Stimulated activated CD4-positive, alpha-beta T cell treated with anti-CD3 and anti-CD28 coated beads, Interleukin-15, amount 100 ng/mL, for 24 hours (primary cell): ENCODE data around the gene OR52N1.

Source experiments
- DNase-seq: peaks from one replicate; pipeline ENCODE4 v3.0.0-alpha.2; 2020

Gene OR52N1

GRCh38 chr11:5791165-5791564, at the start of gene OR52N1:
Gene OR52N1, minus strand, starts transcription at chr11:5791265. Its CDS starts 2,449 bp downstream, at chr11:5788816.
- DNase-seq, result no peak

DNA sequence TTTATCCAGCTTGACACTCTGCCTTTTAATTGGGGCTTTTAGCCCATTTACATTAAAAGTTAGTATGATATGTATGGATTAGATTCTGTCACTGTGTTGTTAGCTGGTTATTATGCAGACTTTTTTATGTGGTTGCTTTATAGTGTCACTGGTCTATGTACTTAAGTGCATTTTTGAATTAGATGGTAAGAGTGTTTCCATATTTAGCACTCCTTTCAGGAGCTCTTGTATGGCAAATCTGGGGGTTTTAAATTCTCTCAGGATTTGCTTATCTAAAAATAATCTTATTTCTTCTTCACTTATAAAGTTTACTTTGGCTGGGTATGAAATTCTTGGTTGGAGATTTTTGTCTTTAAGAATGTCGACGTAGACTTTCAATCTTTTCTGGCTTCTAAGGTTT, 46.6 kb upstream of the OR52N1 start:
- DNase-seq, result no peak

DNA sequence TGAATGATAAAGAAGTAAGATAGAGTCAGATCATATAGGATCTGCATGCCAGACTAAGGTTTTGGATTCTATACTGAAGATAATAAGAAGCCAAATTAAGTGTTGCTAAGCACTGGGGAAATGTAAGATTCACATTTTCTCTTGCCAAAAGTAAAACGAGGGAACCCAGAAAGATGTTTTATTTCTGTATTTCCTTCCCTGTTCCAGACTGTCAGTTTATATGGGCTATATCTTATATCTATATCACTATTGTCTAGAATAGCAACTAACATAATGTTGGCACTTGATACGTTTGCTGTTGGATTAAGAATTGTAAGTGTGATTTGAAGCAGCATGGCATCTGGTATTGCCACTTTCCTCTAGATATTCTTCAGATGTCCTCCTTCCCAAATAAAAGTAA, 42.4 kb upstream of the OR52N1 start:
- DNase-seq, result no peak

DNA sequence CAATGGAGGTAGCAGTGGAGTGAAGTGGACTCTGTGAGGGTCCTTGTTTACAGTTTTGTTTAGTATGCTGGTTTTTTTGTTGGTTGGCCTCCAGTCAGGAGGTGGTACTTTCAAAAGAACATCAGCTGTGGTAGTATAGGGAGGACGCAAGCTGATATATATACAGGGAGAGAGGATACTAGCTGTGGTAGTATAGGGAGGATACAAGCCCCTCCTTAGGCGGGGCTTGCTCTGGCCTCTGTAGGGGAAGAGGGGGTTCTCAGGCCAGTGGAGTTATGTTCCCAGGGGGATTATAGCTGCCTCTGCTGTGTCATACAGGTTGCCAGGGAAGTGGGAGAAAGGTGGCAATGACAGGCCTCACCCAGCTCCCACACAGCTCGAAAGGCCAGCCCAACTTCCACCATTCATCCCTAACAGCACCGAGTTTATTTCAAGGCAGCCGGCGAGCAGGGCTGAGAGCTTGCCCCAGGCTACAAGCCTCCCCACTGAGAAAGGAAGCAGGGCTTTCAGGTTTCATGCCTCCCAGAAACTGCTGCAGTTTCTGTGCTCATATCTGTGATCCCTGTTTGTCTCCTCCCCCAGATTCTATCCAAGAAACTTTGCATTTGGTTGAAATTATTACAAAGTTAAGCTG, 40.2 kb upstream of the OR52N1 start:
- no peak for DNase-seq

GRCh38 chr11:5818245-5818886, 27.3 kb upstream of the OR52N1 start:
- no peak for DNase-seq

GRCh38 chr11:5815534-5815933, 24.5 kb upstream of the OR52N1 start:
- no peak for DNase-seq

- DNase-seq, result no peak
Observed at GRCh38 chr11:5809905-5810795, 19.1 kb upstream of the OR52N1 start.

GRCh38 chr11:5809122-5809519, 18.1 kb upstream of the OR52N1 start:
- no peak for DNase-seq

GRCh38 chr11:5808500-5809121, 17.5 kb upstream of the OR52N1 start, which contains the start of gene OR52N2:
Gene OR52N2, plus strand, starts transcription at chr11:5808924. Its CDS starts 11,412 bp downstream, at chr11:5820336.
- DNase-seq, result peak; percentile 77

GRCh38 chr11:5807580-5807979, 16.5 kb upstream of the OR52N1 start:
- no peak for DNase-seq

DNA sequence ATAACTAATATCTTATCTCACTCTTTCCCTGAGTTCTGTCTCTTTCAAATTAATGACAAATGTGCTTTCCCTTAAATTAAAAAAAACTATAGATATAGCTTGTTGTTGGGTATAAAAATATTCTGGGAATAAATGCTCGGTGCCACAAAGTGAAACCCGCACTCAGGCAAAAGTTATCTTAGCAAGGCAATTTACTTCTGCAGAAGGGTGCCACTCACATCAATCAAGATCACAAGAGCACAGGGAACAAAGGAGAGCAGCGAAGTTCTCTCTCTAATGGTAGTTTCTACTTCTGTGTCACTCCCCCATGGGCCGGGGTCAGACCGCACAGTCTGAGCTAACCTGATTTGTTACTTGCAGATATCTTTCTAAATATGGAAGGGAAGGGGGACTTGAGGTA, 12.9 kb upstream of the OR52N1 start:
- no peak for DNase-seq

DNA sequence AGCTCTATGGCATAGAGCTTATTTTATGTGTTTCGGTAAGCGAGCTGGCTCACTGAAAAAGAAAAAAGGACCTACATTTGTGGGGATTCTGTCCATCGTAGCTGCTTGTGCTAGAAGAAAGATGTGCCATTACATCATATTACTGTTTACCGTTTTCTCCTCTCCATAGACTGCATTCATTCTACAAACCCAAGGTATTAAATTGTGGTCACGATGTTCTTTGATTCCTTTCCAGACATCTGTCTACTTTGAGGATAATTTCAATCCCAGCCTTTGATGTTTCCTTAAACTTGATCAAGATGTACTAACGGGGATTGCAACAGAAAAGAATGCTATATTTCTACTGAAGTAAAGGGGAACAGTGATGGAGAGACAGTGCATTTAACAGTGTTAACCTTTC, 5.5 kb upstream of the OR52N1 start:
- DNase-seq, result no peak

GRCh38 chr11:5783255-5783654, 7.8 kb downstream of the OR52N1 start, which contains the start of gene OR52N5:
Gene OR52N5, minus strand, starts transcription at chr11:5783355. Its CDS starts 4,721 bp downstream, at chr11:5778634.
- DNase-seq, result no peak

DNA sequence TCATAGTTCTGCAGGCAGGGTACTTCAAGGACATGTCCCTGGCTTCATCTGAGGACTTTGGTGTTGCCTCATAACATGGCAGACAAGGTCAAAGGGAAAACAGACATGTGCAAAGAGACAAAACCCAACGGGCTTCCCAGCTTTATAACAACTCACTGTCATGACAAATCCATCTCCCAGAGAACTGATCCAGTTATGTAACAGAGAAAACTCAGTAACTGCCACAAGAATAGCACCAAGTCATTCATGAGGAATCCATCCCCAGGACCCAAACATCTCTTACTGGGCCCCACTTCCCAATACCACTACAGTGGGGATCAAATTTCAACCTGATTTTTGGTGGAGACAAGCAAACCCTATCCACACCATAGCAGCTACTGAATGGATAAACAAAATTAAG, 24.0 kb downstream of the OR52N1 start:
- DNase-seq, result no peak

- no peak for DNase-seq
Observed at GRCh38 chr11:5753943-5754342, 37.1 kb downstream of the OR52N1 start, which contains the start of gene OR52N4. Gene OR52N4, plus strand, starts transcription at chr11:5754243. Its CDS starts 498 bp downstream, at chr11:5754741.

DNA sequence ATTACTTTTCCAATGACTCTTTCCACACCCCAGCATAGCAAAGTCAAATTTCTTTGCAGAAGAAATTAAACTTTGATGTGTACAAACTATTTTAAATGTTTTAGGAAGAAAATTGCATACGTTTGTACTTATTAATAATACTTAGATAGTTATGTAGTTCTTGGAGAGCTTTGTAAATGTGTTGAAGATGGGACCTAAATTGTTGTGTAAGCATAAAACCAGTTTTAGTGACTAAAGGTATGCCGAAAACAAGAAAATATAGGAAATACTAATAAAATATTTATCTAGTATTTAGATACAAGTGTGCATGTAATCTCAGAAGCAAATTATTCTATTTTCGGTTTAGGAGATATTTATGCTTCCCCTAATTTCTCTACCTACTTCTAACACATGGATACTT, 41.2 kb downstream of the OR52N1 start:
- DNase-seq, result no peak

DNA sequence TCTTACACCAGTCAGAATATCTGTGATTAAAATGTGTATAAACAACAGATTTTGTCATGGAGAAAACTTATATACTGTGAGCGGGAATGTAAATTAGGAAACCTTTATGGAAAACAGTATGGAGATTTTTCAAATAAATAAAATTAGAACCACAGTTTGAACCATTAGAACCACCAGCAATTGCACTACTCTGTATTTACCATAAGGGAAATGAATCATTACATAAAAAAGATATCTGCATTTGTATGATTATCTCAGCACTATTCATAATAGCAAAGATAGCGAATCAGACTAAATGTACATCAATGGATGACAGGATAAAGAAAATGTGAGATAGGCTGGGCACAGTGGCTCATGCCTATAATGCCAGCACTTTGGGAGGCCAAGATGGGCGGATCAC, 44.5 kb downstream of the OR52N1 start:
- no peak for DNase-seq

- no peak for DNase-seq
Observed at GRCh38 chr11:5738431-5738830, 52.6 kb downstream of the OR52N1 start.

GRCh38 chr11:5737670-5738392, 53.2 kb downstream of the OR52N1 start:
- DNase-seq, result no peak

GRCh38 chr11:5737091-5737490, 54.0 kb downstream of the OR52N1 start:
- DNase-seq, result no peak
